Hippocampal formation (tissue), 2 donors: Measurements from ENCODE around the gene SPNS2.
A peak's percentile ranks its signal among the peaks of the same experiment; 100 is the strongest.

Experiments used
- DNase-seq, 2 donors: peaks; one replicate each; lab custom pipeline; 2025; lab: John Stamatoyannopoulos, UW

SPNS2 gene

GRCh38 chr17:4536742-4537411 lies 38.2 kb downstream of the SPNS2 start:
- DNase-seq, result no peak

- DNase-seq, result peak in 1 of 2 donors; percentile 60
Observed at GRCh38 chr17:4537451-4538235, 39.0 kb downstream of the SPNS2 start.

GRCh38 chr17:4538236-4539002 lies 39.7 kb downstream of the SPNS2 start:
- DNase-seq, result no peak

- no peak for DNase-seq
Observed at GRCh38 chr17:4539025-4539424, 40.3 kb downstream of the SPNS2 start.

GRCh38 chr17:4539576-4540223 lies 41.0 kb downstream of the SPNS2 start:
- no peak for DNase-seq

GRCh38 chr17:4540224-4540651 lies 41.6 kb downstream of the SPNS2 start:
- DNase-seq, result no peak

- DNase-seq, result no peak
Observed at GRCh38 chr17:4540687-4541327, 42.1 kb downstream of the SPNS2 start.

- no peak for DNase-seq
Observed at GRCh38 chr17:4541328-4542002, 42.8 kb downstream of the SPNS2 start.

GRCh38 chr17:4542003-4542725 lies 43.5 kb downstream of the SPNS2 start:
- no peak for DNase-seq

GRCh38 chr17:4542726-4543191 lies 44.1 kb downstream of the SPNS2 start:
- DNase-seq, result no peak

- no peak for DNase-seq
Observed at GRCh38 chr17:4543557-4544026, 44.9 kb downstream of the SPNS2 start.

GRCh38 chr17:4544135-4544950 lies 45.7 kb downstream of the SPNS2 start:
- no peak for DNase-seq

GRCh38 chr17:4544951-4545216 lies 46.2 kb downstream of the SPNS2 start:
- no peak for DNase-seq

GRCh38 chr17:4545217-4545951 lies 46.7 kb downstream of the SPNS2 start:
- no peak for DNase-seq

- DNase-seq, result no peak
Observed at GRCh38 chr17:4547118-4547906, 48.6 kb downstream of the SPNS2 start.

GRCh38 chr17:4548061-4548461 lies 49.4 kb downstream of the SPNS2 start:
- DNase-seq, result no peak

- DNase-seq, result no peak
Observed at GRCh38 chr17:4548721-4549531, 50.2 kb downstream of the SPNS2 start.
